K562 (cell line): ENCODE measurements around the gene SNX20. TPM values are rescaled to one million over a fixed set of nuclear protein-coding genes. Genes with fewer than 3 reads are reported as not detected.

Experiments used
- ATF3 ChIP-seq, 2 experiments: fragments of 450-650 bp in 1 of 2; sonication (generic) in 1 of 2; formaldehyde crosslinking in 1 of 2; IDR thresholded peaks in 1 of 2; conservative IDR thresholded peaks in 1 of 2; 2 replicates each; pipeline versions ENCODE4 v1.6.1 to v1.8.1; 2016 to 2023; ENCODE audit warnings: mild to moderate bottlenecking in 2 of 2, moderate library complexity in 2 of 2, inconsistent platforms in 1 of 2, missing genetic modification reagents in 1 of 2
- CEBPZ ChIP-seq: fragments of 150-350 bp; IDR thresholded peaks from 2 replicates; pipeline ENCODE4 v1.6.1; 2014; ENCODE audit warnings: low read depth, mild to moderate bottlenecking, low read length, borderline replicate concordance
- ELF2 ChIP-seq: fragments of 250-450 bp; sonication (Bioruptor Pico); IDR thresholded peaks from 2 replicates; pipeline ENCODE4 v1.5.0; 2021; ENCODE audit warnings: mild to moderate bottlenecking
- FOXO4 ChIP-seq: fragments of 450-650 bp; formaldehyde crosslinking; IDR thresholded peaks from 2 replicates; pipeline ENCODE4 v1.4.0; 2020; ENCODE audit warnings: mild to moderate bottlenecking, moderate library complexity
- ILK ChIP-seq: fragments of 450-650 bp; IDR thresholded peaks from 2 replicates; pipeline ENCODE4 v1.6.1; 2016; ENCODE audit warnings: missing genetic modification characterization, low read depth, mild to moderate bottlenecking, missing compliant biosample characterization, moderate library complexity, borderline replicate concordance
- NCOA4 ChIP-seq: fragments of 450-650 bp; IDR thresholded peaks from 2 replicates; pipeline ENCODE4 v1.6.1; 2018; ENCODE audit warnings: mild to moderate bottlenecking; ENCODE audit not compliant: partially characterized antibody
- SMARCE1 ChIP-seq: fragments of 450-650 bp; IDR thresholded peaks from 2 replicates; pipeline ENCODE4 v1.7.1; 2016; ENCODE audit warnings: mild to moderate bottlenecking
- TAF9B ChIP-seq: fragments of 450-650 bp; IDR thresholded peaks from 2 replicates; pipeline ENCODE4 v1.6.1; 2018; ENCODE audit warnings: mild to moderate bottlenecking; ENCODE audit not compliant: partially characterized antibody
- ZNF445 ChIP-seq: fragments of 250-450 bp; sonication (Bioruptor Pico); IDR thresholded peaks from 2 replicates; pipeline ENCODE4 v1.4.0; 2020; ENCODE audit warnings: low read depth, mild to moderate bottlenecking, moderate library complexity
- ZNF449 ChIP-seq: fragments of 250-450 bp; sonication (Bioruptor Pico); IDR thresholded peaks from 2 replicates; pipeline ENCODE4 v1.8.0; 2022; ENCODE audit warnings: moderate library complexity, mild to moderate bottlenecking, inconsistent platforms
- polyA plus RNA-seq, 8 experiments: library from polyadenylated mRNA; depleted of rRNA in 4 of 8; stranded (reverse) in 5 of 8; unstranded in 3 of 8; fragments of >200 nt; fragmentation: Nextera tagmentation in 2 of 8; fragmentation: Illumina TruSeq in 1 of 8; extraction: Ambion mirVana in 2 of 8; extraction: Trizol in 1 of 8; gene quantifications; 2 replicates each; pipeline versions ENCODE4 v1.2.1 to v1.2.3, GENCODE V29; 2011 to 2014; ENCODE audit warnings: inconsistent platforms in 1 of 8, missing spikeins in 1 of 8
- total RNA-seq, 7 experiments: library from RNA; depleted of rRNA in 6 of 7; stranded (reverse); fragments of >200 nt in 6 of 7; fragmentation: Illumina TruSeq in 2 of 7; extraction: Trizol in 2 of 7; gene quantifications; 2 replicates each; pipeline versions ENCODE4 v1.2.1 to v1.2.3, GENCODE V29; 2011 to 2021; ENCODE audit warnings: low replicate concordance in 1 of 7

The SNX20 gene
- total and polyA plus RNA-seq, 9 of the 15 experiments (the other 6 are each of a cell fraction or from before 2014, with no cell fraction given): 0.04 to 0.07 TPM; not detected in 7

- TF ChIP-seq TAF9B (no peak), ATF3 (IDR thresholded peaks at IDR 0.05) (no peak), ATF3 (CRISPR knock-in tag; conservative IDR thresholded peaks at IDR 0.05) (no peak), SMARCE1 (no peak), FOXO4 (CRISPR knock-in tag) (no peak), ELF2 (CRISPR knock-in tag) (no peak), CEBPZ (no peak), NCOA4 (no peak), ZNF449 (no peak), ZNF445 (CRISPR knock-in tag) (no peak), ILK (tag) (no peak)
Measured at GRCh38 chr16:50709980-50710379, 28.9 kb upstream of the SNX20 start (continued).
